Measurements from ENCODE around the gene OPTN.

DNA sequence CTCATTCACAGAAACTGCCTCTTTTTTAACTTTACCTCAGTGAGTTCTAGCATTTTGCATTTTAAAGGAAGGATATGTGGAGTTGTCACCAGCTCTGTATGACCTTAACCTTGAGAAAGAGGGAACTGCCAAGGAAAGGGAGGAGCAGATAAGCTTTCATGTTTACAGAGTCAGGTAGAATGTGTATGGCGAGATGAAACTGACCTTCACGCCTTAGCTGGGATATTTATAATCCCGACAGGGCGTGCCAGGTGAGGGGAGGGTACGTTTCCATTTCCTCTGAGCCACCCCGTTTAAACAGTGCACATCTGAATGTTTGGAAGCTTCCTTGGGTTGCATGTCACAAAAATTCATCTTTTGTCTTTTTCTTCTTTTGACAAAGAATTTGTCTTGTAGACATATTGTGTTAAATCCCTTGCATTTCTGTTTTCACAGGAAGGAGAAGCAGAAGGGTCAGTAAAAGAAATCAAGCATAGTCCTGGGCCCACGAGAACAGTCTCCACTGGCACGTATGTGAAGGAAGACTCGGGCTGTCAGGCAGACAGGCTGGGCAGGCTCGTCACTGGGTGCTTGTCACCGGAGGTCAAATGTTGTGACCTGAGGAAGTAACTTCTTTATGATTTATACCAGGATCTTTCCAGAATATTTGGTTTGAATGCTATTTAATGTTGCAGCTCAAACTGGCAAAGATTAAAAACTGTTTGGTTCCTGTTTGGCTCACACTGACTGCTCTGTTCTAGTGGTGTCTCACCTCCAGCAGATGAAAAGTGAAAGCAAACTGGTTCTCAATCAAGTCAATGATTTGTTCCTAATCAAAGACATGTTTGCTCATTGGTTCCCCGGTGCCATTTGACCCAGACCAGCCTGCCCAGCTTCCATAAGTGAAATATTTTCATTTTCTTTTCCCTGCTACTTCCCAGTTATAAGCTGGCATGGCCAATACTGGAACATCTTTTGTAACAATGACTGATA is 16.2 kb downstream of the OPTN start:
- no peak for TF ChIP-seq CTCF (IDR thresholded peaks at IDR 0.05)
- no peak for TF ChIP-seq POLR2A (IDR thresholded peaks at IDR 0.05)
